ENCODE results near the gene SLC6A19. TPM values are rescaled to one million over a fixed set of nuclear protein-coding genes. Genes with fewer than 3 reads are reported as not detected.

The SLC6A19 gene
- total and polyA plus RNA-seq, 4 donors: 0.17 to 4.9 (median 0.91) TPM

DNA sequence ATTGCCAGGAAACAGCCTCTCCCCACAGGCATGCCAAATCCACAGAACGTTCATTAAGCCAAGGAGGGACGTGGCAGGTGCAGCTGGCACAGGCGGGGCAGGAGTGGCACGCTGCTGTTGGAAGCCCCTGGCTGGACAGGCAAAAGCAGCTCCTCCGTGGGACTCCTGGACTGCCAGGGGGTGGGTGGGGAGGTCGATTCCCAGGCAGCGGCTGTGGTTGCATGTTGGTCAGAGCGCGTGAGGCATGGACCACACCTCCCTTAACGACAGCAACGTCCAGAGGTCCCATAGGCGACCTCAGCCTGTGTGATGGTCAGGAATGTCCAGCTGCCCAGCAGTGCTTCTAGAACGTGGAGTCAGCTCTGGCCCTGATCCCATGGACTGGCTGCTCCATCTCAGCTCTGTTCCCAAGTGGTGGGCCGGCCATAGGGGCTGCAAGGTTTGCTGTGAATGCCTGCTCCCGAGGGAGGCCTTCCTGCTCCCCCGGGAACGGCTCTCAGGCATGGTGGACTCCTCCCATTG, 6.9 kb downstream of the SLC6A19 start:
- H3K27me3 ChIP-seq (ENCODE audit: control insufficient read depth in 4 of 4, insufficient read depth in 4 of 4, low read length in 3 of 4): no peaks in the 10 kb centered on the region
- no peak for DNase-seq (ENCODE audit: low spot score)

GRCh38 chr5:1208743-1209488, 7.5 kb downstream of the SLC6A19 start:
- Histone ChIP-seq H3K9me3 (ENCODE audit: control insufficient read depth in 4 of 4, low read length in 3 of 4) (no peaks in the 10 kb centered on the region), H3K27ac (ENCODE audit: low read depth in 1 of 2, low read length in 2 of 2) (no peak overlapping the region), H3K36me3 (ENCODE audit: control insufficient read depth in 4 of 4, insufficient read depth in 3 of 4, low read depth in 1 of 4, low read length in 3 of 4) (no peaks in the 10 kb centered on the region), H3K4me3 (ENCODE audit: low read depth in 1 of 3, low read length in 3 of 3) (no peak overlapping the region), H3K27me3 (ENCODE audit: control insufficient read depth in 4 of 4, insufficient read depth in 4 of 4, low read length in 3 of 4) (no peaks in the 10 kb centered on the region), H3K9ac (ENCODE audit: low read depth in 1 of 2, low read length in 2 of 2) (no peak overlapping the region), H3K4me1 (ENCODE audit: control insufficient read depth in 4 of 4, insufficient read depth in 4 of 4, low read length in 3 of 4) (peaks cover 0 to 10% (median 4%) of the 10 kb centered on the region in 4 donors)
- peak; percentile 49 for DNase-seq (ENCODE audit: low spot score)
- TF ChIP-seq RAD21 (IDR thresholded peaks at IDR 0.05) (peak in 1 of 2 donors; percentile 76), GABPA (IDR thresholded peaks at IDR 0.05 in 1 of 2, conservative IDR thresholded peaks at IDR 0.05 in 1 of 2) (no peak), TAF1 (conservative IDR thresholded peaks at IDR 0.05) (no peak)
- TF ChIP-seq, protein P1, sequence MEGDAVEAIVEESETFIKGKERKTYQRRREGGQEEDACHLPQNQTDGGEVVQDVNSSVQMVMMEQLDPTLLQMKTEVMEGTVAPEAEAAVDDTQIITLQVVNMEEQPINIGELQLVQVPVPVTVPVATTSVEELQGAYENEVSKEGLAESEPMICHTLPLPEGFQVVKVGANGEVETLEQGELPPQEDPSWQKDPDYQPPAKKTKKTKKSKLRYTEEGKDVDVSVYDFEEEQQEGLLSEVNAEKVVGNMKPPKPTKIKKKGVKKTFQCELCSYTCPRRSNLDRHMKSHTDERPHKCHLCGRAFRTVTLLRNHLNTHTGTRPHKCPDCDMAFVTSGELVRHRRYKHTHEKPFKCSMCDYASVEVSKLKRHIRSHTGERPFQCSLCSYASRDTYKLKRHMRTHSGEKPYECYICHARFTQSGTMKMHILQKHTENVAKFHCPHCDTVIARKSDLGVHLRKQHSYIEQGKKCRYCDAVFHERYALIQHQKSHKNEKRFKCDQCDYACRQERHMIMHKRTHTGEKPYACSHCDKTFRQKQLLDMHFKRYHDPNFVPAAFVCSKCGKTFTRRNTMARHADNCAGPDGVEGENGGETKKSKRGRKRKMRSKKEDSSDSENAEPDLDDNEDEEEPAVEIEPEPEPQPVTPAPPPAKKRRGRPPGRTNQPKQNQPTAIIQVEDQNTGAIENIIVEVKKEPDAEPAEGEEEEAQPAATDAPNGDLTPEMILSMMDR (IDR thresholded peaks at IDR 0.05; ENCODE audit: low read depth, low read length, missing input control): peak; percentile 14
- TF ChIP-seq, protein P2, sequence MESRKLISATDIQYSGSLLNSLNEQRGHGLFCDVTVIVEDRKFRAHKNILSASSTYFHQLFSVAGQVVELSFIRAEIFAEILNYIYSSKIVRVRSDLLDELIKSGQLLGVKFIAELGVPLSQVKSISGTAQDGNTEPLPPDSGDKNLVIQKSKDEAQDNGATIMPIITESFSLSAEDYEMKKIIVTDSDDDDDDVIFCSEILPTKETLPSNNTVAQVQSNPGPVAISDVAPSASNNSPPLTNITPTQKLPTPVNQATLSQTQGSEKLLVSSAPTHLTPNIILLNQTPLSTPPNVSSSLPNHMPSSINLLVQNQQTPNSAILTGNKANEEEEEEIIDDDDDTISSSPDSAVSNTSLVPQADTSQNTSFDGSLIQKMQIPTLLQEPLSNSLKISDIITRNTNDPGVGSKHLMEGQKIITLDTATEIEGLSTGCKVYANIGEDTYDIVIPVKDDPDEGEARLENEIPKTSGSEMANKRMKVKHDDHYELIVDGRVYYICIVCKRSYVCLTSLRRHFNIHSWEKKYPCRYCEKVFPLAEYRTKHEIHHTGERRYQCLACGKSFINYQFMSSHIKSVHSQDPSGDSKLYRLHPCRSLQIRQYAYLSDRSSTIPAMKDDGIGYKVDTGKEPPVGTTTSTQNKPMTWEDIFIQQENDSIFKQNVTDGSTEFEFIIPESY (IDR thresholded peaks at IDR 0.05): no peak
- 81% methylated on average over 24 of the region's 24 CpGs for WGBS

More for the DNA sequence above, 6.9 kb downstream of the SLC6A19 start:
- 78% methylated on average over 17 of the region's 17 CpGs for WGBS
- Histone ChIP-seq H3K4me3 (ENCODE audit: low read depth in 1 of 3, low read length in 3 of 3) (no peak overlapping the region), H3K4me1 (ENCODE audit: control insufficient read depth in 4 of 4, insufficient read depth in 4 of 4, low read length in 3 of 4) (peaks cover 0 to 10% (median 4%) of the 10 kb centered on the region in 4 donors), H3K9me3 (ENCODE audit: control insufficient read depth in 4 of 4, low read length in 3 of 4) (no peaks in the 10 kb centered on the region), H3K36me3 (ENCODE audit: control insufficient read depth in 4 of 4, insufficient read depth in 3 of 4, low read depth in 1 of 4, low read length in 3 of 4) (no peaks in the 10 kb centered on the region), H3K9ac (ENCODE audit: low read depth in 1 of 2, low read length in 2 of 2) (no peak overlapping the region), H3K27ac (ENCODE audit: low read depth in 1 of 2, low read length in 2 of 2) (no peak overlapping the region)
- TF ChIP-seq, protein P3, sequence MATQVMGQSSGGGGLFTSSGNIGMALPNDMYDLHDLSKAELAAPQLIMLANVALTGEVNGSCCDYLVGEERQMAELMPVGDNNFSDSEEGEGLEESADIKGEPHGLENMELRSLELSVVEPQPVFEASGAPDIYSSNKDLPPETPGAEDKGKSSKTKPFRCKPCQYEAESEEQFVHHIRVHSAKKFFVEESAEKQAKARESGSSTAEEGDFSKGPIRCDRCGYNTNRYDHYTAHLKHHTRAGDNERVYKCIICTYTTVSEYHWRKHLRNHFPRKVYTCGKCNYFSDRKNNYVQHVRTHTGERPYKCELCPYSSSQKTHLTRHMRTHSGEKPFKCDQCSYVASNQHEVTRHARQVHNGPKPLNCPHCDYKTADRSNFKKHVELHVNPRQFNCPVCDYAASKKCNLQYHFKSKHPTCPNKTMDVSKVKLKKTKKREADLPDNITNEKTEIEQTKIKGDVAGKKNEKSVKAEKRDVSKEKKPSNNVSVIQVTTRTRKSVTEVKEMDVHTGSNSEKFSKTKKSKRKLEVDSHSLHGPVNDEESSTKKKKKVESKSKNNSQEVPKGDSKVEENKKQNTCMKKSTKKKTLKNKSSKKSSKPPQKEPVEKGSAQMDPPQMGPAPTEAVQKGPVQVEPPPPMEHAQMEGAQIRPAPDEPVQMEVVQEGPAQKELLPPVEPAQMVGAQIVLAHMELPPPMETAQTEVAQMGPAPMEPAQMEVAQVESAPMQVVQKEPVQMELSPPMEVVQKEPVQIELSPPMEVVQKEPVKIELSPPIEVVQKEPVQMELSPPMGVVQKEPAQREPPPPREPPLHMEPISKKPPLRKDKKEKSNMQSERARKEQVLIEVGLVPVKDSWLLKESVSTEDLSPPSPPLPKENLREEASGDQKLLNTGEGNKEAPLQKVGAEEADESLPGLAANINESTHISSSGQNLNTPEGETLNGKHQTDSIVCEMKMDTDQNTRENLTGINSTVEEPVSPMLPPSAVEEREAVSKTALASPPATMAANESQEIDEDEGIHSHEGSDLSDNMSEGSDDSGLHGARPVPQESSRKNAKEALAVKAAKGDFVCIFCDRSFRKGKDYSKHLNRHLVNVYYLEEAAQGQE (IDR thresholded peaks at IDR 0.05): no peak
- TF ChIP-seq RXRA (IDR thresholded peaks at IDR 0.05): no peak

GRCh38 chr5:1209489-1209852, 8.1 kb downstream of the SLC6A19 start:
- no peak overlapping the region for H3K9ac ChIP-seq (ENCODE audit: low read depth in 1 of 2, low read length in 2 of 2)
- H3K9me3 ChIP-seq (ENCODE audit: control insufficient read depth in 4 of 4, low read length in 3 of 4): no peaks in the 10 kb centered on the region
- H3K4me3 ChIP-seq (ENCODE audit: low read depth in 1 of 3, low read length in 3 of 3): no peak overlapping the region
- H3K36me3 ChIP-seq (ENCODE audit: control insufficient read depth in 4 of 4, insufficient read depth in 3 of 4, low read depth in 1 of 4, low read length in 3 of 4): no peaks in the 10 kb centered on the region
- DNase-seq (ENCODE audit: low spot score): no peak
- no peaks in the 10 kb centered on the region for H3K27me3 ChIP-seq (ENCODE audit: control insufficient read depth in 4 of 4, insufficient read depth in 4 of 4, low read length in 3 of 4)
- 63% methylated on average over 2 of the region's 2 CpGs for WGBS
- peaks cover 0 to 7% (median 3%) of the 10 kb centered on the region in 4 donors for H3K4me1 ChIP-seq (ENCODE audit: control insufficient read depth in 4 of 4, insufficient read depth in 4 of 4, low read length in 3 of 4)
- no peak overlapping the region for H3K27ac ChIP-seq (ENCODE audit: low read depth in 1 of 2, low read length in 2 of 2)
- no peak for TF ChIP-seq FOXA1 (IDR thresholded peaks at IDR 0.05)
- TF ChIP-seq FOXA2 (IDR thresholded peaks at IDR 0.05): no peak
- TF ChIP-seq TAF1 (conservative IDR thresholded peaks at IDR 0.05): no peak
- no peak for TF ChIP-seq JUND (IDR thresholded peaks at IDR 0.05)
- TF ChIP-seq, protein P2 (IDR thresholded peaks at IDR 0.05): no peak
- TF ChIP-seq HNF4G (IDR thresholded peaks at IDR 0.05): no peak
- TF ChIP-seq, protein P4, sequence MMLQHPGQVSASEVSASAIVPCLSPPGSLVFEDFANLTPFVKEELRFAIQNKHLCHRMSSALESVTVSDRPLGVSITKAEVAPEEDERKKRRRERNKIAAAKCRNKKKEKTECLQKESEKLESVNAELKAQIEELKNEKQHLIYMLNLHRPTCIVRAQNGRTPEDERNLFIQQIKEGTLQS (IDR thresholded peaks at IDR 0.05): no peak
- TF ChIP-seq, protein P1 (IDR thresholded peaks at IDR 0.05; ENCODE audit: low read depth, low read length, missing input control): no peak
- TF ChIP-seq RAD21 (IDR thresholded peaks at IDR 0.05): no peak
- no peak for TF ChIP-seq NR2F2 (IDR thresholded peaks at IDR 0.05)
